Epithelial cell of proximal tubule (primary cell): ENCODE measurements around the gene B4GALNT2. TPM values are rescaled to one million over a fixed set of nuclear protein-coding genes. Genes with fewer than 3 reads are reported as not detected.
"Not testable (repeated sequence)": the region's sequence is repeated elsewhere in the genome, so short reads cannot be mapped to it uniquely, and the experiment has no call there.

Experiments used
- DNase-seq: peaks from one replicate; pipeline ENCODE4 v3.0.0-alpha.2; 2011; ENCODE audit warnings: low read depth
- H3K4me3 ChIP-seq: 2 replicates; pipeline ENCODE4 v1.5.1; 2011; ENCODE audit warnings: low read depth, mild to moderate bottlenecking, low read length
- CTCF ChIP-seq: conservative IDR thresholded peaks from 2 replicates; pipeline ENCODE4 v1.5.1; 2012; ENCODE audit warnings: low read depth, mild to moderate bottlenecking, low read length
- total RNA-seq: library from RNA; depleted of rRNA; stranded (reverse); fragments of >200 nt; gene quantifications from 2 replicates; pipeline ENCODE4 v1.2.3, GENCODE V29; 2015

Gene B4GALNT2
- total RNA-seq, result 0.94 and 1.6 TPM in 2 replicates

GRCh38 chr17:49132699-49133364 is at the start of gene B4GALNT2:
Gene B4GALNT2, plus strand, starts transcription at chr17:49132769. Its CDS starts 24 bp downstream, at chr17:49132793.
- peak within 1 kb of the TSS; percentile 47 for H3K4me3 ChIP-seq
- no peak for DNase-seq
- TF ChIP-seq CTCF, result no peak

- not testable (repeated sequence) for DNase-seq, H3K4me3 ChIP-seq
Measured at GRCh38 chr17:49085046-49085445, 47.5 kb upstream of the B4GALNT2 start.

- TF ChIP-seq CTCF, result no peak
- no peak overlapping the region for H3K4me3 ChIP-seq
- no peak for DNase-seq
Measured at GRCh38 chr17:49085565-49086315, 46.8 kb upstream of the B4GALNT2 start.

GRCh38 chr17:49086316-49086605 is 46.3 kb upstream of the B4GALNT2 start:
- no peak for TF ChIP-seq CTCF
- no peak overlapping the region for H3K4me3 ChIP-seq
- DNase-seq, result no peak

- no peak overlapping the region for H3K4me3 ChIP-seq
- no peak for DNase-seq
- no peak for TF ChIP-seq CTCF
Measured at GRCh38 chr17:49086649-49087048, 45.9 kb upstream of the B4GALNT2 start.

- TF ChIP-seq CTCF, result no peak
- no peak overlapping the region for H3K4me3 ChIP-seq
- no peak for DNase-seq
Measured at GRCh38 chr17:49089094-49089493, 43.5 kb upstream of the B4GALNT2 start.

- DNase-seq, result no peak
- no peak for TF ChIP-seq CTCF
- H3K4me3 ChIP-seq, result no peak overlapping the region
Measured at GRCh38 chr17:49090878-49091594, 41.5 kb upstream of the B4GALNT2 start.
